WTC11 (cell line): Measurements from ENCODE around the gene CNPY1.

ENCODE experiments used
- ATF6 ChIP-seq: sonication (generic); formaldehyde crosslinking; IDR thresholded peaks from 2 replicates; pipeline ENCODE4 v1.8.1; 2023; ENCODE audit warnings: mild to moderate bottlenecking, missing genetic modification reagents
- CTCF ChIP-seq: fragments of 200-600 bp; IDR thresholded peaks from 2 replicates; pipeline ENCODE4 v1.8.0; 2022; ENCODE audit warnings: antibody characterized with exemption
- E2F1 ChIP-seq: sonication (generic); formaldehyde crosslinking; IDR thresholded peaks from 2 replicates; pipeline ENCODE4 v1.8.0; 2022; ENCODE audit warnings: mild to moderate bottlenecking, missing genetic modification reagents
- E2F4 ChIP-seq: sonication (generic); formaldehyde crosslinking; IDR thresholded peaks from 2 replicates; pipeline ENCODE4 v1.8.1; 2022; ENCODE audit warnings: low read depth, mild to moderate bottlenecking, moderate library complexity, missing genetic modification reagents, borderline replicate concordance
- ESRRA ChIP-seq: sonication (generic); formaldehyde crosslinking; IDR thresholded peaks from 2 replicates; pipeline ENCODE4 v1.8.1; 2022; ENCODE audit warnings: mild to moderate bottlenecking, missing genetic modification reagents, borderline replicate concordance
- FOXK1 ChIP-seq: sonication (generic); formaldehyde crosslinking; IDR thresholded peaks from 2 replicates; pipeline ENCODE4 v1.8.0; 2022; ENCODE audit warnings: mild to moderate bottlenecking, moderate library complexity, missing genetic modification reagents
- JUN ChIP-seq: sonication (generic); formaldehyde crosslinking; IDR thresholded peaks from 2 replicates; pipeline ENCODE4 v1.8.0; 2023; ENCODE audit warnings: mild to moderate bottlenecking, missing genetic modification reagents
- MAX ChIP-seq: sonication (generic); formaldehyde crosslinking; IDR thresholded peaks from 2 replicates; pipeline ENCODE4 v1.8.0; 2022; ENCODE audit warnings: mild to moderate bottlenecking, missing genetic modification reagents
- TCF7 ChIP-seq: sonication (generic); formaldehyde crosslinking; IDR thresholded peaks from 2 replicates; pipeline ENCODE4 v1.8.0; 2022; ENCODE audit warnings: mild to moderate bottlenecking, low read depth, missing genetic modification reagents, moderate library complexity
- TP53 ChIP-seq: sonication (generic); formaldehyde crosslinking; IDR thresholded peaks from 2 replicates; pipeline ENCODE4 v1.8.1; 2023; ENCODE audit warnings: mild to moderate bottlenecking, missing genetic modification reagents

- TF ChIP-seq CTCF (no peak), E2F1 (CRISPR knock-in tag) (no peak), MAX (CRISPR knock-in tag) (no peak), JUN (CRISPR knock-in tag) (no peak), ATF6 (CRISPR knock-in tag) (no peak), ESRRA (no peak), E2F4 (CRISPR knock-in tag) (no peak), FOXK1 (CRISPR knock-in tag) (no peak), TP53 (CRISPR knock-in tag) (no peak), TCF7 (CRISPR knock-in tag) (no peak)
Observed at GRCh38 chr7:155487509-155488482, 58.6 kb downstream of the CNPY1 start.
